GM10847 (cell line): ENCODE data around the gene DNMT3A.

Experiments
- POLR2A ChIP-seq: IDR thresholded peaks from 2 replicates; pipeline ENCODE4 v1.6.1; 2011; ENCODE audit not compliant: insufficient read length; ENCODE audit errors: extremely low read depth

The DNMT3A gene

DNA sequence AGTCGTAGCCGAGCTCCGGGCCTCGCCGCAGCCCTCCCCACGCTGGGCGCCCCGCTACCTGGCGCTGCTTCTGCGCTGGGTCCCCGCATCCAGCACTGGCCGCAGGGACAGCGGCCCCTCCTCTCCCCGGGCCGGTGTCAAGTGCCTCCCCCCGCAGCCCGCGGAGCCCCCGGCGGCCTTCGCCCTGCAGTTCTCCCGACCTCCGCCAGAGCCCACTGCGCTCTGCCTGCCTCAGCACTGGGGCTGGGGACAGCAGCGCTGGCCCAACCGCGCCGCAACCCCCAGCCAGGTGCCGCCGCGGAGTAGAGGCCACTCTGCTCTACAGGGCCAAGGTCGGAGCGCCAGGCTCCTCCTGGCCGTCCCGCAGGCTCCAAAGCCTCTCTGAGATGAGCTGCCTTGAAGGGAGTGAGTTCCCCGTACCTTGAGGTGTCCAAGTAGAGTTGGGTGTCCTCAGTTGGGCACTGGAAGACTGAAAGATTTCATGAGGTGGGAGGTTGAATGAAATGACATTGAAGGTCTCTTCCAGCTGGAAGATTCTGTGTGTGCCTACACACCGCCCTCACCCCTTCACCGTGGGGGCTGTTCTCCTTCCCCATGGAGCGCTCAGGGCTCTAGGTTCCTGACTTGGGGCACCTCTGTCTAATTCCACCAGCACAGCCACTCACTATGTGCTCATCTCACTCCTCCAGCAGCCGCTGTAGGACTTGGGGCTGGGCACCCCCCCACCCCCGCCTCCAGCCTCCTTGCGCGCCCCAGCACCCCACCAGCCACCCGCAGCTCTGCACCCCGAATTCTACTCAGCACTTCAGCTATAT, 854 bp upstream of the DNMT3A start:
- TF ChIP-seq POLR2A: no peak

DNA sequence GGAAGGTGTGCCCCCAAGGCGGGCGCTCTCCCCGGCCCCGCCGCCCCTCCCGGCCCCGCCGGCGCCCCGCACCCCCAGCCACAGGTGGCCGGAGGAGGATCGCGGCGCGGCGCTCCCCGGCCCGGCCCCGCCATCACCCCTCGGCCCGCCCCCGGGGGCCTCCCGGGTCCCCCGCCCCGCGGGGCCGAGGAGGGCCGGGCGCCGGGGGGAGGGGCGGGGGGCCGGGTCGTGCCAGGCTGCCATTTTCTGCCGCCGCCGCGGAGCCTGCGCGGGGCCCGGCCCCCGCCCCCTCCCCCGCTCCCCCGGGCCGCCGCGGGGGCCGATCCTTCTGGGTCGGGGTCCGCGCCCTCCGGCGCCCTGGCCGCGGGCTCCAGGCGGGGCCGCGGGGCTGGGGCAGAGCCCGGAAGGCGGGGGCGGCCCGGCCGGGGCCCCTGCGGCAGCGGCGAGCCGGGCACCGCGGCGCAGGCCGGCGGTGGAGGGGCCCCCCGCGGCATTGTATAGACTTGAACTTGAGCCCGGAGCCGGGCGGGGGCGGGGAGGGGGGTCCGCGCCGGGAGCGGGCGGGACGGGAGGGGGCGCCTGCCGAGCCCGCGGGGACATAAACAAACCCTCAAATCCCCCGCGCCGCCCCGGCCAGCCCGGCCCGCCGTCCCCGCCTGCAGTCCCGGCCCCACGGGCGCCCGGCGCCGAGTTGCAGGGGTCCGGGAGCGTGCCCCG, 556 bp downstream of the DNMT3A start:
- no peak for TF ChIP-seq POLR2A

DNA sequence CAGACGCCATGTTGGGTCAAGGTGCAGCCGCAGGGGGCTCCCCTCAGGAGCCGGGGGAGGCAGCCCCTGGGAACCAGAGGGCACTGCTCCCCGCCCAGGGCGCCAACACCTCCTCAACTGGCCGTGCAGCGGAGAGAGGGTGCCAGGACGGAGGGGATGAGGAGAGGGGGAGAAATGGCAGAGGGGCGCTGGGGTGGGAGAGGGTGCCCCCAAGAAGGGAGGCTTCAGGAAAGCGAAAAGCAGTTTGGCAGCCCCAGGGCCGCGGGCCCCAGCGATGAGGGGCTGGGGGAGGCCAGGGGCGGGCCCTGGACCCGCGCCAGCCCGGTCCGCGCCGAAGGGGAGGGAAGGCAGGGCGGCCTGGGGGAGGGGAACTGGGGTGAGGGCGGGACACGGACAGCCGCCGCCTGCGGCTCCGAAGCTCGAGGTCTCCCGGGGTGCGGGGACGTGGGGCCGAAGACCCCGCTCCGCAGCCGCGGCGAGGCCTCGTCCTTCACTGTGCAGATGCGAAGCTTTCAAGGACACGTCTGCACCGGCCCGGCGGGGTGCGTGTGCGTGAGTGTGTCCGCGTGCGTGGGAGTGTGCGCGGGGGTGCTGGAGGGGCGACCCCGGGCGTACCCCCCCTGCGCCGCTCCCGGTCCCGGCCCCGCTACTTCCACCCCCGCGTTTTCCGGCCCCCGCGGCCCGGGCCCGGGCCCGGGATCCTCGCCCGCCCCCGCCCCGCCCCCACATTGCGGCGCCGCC, 1.4 kb downstream of the DNMT3A start:
- TF ChIP-seq POLR2A: no peak

DNA sequence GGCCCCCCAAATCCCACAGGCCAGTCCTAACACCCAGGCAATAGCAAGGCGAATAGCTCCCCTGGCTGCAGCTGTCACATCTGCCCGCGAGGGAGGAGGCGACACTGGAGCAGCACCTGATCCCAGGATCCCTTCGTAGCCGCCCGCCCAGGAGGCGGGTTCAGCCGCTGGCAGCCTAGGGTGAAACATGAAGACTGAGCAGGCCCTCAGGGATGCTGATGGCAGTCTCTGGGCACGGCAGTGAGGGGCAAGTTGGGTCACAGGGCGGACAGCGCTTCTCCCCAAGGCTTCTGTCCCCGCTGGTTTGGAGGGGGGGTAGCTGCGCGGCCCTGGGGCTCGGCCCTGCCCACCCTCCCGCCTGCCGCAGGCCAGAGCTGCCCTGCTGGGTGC, 1.9 kb downstream of the DNMT3A start:
- no peak for TF ChIP-seq POLR2A

DNA sequence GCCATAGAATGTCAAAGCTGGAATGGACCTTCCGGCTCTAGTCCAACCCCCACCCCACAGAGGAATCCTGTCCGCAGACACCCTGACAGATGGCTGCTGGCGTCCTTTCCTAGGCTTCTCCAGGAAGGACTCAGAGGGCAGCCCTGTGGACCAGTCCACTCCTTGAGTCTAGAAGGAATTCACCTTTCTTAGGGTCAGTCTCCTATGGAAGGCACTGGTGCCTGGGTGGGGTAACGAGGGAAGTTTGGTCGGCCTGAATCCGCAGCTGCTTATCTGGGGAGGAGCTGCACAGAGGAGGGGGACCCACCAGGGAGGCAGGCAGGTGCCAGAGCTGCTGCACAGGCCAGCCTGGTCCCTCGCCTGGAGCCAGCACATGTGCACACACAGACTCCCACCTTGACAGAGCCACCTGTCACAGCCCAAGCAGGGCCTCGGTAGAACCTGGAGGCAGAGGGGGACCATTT, 2.5 kb downstream of the DNMT3A start:
- TF ChIP-seq POLR2A: no peak

DNA sequence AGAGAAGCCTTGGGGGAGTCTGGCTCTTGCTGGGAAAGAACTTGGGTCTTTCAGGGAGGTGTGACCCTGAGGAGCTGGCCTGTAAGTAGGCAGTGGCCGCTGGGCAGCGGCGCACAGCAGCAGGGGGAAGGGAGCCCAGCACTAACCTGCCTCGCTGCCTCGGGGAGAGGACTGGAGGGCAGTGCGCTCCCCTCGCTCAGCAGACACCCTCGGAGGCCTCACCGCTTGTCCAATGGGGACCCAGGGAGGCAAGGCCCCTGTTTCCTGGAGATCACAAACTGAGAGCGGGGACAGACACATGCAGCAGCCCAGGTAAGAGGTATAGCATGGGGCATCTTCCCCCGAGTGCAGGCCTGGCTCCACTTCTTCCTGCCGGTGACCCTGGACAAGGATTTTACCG, 3.3 kb downstream of the DNMT3A start:
- TF ChIP-seq POLR2A: no peak

DNA sequence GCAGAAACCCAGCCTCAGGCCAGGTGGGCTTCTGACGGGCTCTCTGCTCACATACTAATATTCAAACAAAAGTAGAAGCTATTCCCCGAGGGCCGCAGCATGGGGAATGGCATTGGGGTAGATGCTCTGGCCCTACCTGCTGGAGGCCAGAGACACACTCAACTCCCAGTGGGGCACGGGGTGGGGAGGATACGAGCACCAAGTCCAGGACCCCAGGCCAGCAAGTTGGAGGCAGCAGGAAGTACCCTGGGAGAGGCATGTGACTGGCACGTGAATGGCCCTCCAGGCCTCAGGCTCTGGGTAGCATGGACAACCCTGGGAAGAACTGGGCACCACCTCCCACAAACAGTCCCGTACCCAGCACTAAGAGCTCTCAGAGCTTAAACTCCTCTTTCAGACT, 3.8 kb downstream of the DNMT3A start:
- no peak for TF ChIP-seq POLR2A

DNA sequence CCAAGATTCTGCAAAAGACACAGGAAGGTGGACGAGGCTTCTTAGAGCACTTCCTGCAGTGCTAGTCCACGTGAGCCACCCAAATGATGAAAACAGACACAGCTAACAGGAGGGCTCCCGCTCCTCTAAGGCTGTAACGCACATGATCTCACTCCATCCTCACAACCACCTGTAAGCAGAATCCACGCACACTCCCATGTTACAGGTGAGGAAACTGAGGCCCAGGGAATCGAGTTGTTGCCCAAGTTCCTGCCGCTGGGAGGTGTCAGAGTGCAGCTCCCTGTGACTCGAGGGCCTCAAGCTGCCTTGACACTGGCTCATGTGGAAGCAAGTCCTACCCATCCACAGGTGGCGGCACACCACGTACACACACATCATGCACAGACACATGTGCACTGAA, 4.4 kb downstream of the DNMT3A start:
- no peak for TF ChIP-seq POLR2A

DNA sequence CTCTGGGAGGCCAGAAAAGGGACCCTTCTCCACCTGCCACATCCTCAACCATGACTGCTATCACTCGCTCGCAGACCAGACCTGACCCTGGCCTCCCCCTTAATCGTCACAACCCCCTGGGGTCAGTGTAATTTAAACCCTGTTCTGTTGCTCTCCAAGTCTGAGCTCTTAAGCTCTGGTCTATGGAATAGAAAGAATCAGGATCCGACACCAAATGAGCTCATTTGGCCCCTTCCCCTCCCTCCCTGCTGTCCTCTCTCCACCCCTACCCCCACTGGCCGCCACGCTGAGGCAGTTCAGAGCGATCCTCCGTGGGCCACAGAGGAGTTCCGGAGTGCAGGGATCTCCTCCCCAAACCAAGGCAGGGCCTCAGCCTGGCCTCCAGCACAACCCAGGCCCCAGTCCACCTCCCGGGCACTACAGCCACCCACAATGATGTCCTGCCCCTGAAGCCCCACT, 5.3 kb downstream of the DNMT3A start:
- no peak for TF ChIP-seq POLR2A

DNA sequence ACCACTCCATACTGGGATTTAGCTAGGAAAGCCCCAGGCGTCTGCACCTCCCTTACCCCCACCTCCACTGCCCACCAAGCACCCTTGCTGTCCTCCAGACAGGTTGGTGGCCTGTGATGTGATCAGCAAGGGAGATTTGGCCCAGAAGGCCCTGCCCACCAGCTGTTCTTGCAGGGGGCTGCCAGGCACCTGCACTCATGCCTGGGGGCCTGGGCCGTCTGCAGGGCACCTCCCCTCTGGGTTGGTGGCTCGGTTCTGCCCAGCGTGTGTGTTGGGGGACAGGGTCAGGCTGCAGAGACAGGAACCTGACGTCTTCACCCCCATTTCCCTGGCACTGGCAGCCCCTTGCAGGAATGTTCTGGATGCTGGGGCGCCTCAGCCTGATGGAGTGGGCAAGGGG, 5.8 kb downstream of the DNMT3A start:
- no peak for TF ChIP-seq POLR2A

DNA sequence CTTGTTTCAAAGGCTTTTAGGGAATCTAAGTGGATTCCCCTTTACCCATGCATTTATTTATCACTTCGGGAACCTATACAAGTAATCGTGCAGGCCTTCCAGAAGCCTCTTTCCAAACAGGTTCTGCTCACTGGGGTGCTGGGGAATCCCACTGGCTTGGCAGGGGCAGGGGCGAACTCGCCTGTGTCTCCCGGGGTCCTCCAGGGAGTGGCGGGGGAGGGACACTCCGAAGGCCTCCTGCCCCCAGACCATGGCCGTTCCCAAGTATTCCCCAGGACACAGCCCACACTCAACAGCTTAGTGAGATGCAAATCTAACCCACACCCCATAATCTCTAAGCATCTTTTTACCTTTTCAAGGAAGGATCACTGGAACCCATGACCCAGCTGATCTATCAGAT, 6.5 kb downstream of the DNMT3A start:
- no peak for TF ChIP-seq POLR2A

DNA sequence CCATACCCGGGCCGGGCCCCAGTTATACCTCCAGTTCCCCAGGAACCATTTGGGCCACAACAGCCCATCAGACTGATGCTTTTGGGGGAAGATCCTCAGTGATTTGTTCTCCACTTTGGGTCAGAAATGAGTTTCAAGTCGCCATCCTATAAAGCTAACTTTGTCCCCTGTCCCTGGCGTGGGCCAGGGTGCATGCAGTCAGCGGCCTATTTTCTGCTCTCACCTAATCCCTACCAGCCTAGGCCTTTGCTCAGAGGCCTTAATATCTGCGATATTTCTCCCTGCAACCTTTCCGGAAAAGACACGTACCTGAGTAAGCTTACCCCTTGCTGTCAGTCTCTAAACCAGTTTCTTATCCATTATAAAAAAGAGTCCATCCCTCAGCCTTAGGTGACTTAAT, 7.2 kb downstream of the DNMT3A start:
- no peak for TF ChIP-seq POLR2A

DNA sequence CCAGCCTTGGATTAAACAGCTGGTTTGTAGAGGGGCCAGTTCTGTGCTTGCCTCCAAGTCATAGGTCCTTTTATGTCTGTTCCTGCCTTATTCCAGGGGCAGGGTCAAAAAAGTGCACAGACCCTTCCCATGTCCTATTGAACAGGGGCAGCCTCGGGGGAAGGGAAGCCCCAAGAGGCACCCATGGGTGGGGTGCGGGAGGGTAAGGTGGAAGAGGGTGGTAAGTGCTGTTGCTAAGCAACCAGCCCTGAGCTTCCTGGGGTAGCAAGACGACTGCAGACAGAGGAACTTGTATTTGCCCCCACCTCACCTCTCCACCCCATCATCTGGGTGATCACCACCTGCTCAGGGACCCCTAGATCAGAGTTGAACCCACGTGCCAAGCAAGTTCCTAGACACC, 7.7 kb downstream of the DNMT3A start:
- no peak for TF ChIP-seq POLR2A

DNA sequence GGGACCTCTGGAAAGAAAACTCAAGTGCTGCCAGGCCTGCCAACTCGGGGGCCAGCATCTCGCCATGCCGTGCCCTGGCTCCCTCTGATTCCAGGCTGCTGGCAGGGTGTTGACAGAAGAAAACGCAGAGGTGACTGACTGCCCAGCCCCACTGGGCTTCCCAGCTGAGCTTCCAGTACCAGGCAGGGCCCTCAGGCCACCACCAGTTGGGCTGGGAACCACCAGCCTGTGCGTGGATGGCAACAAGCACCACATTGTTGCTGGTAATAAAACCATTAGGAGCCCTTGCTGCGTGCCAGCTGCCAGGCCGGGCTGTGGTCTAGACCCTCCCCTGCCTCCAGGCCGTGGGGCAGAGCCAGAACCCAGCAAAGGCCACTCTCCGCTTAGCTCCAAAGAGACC, 9.2 kb downstream of the DNMT3A start:
- no peak for TF ChIP-seq POLR2A

DNA sequence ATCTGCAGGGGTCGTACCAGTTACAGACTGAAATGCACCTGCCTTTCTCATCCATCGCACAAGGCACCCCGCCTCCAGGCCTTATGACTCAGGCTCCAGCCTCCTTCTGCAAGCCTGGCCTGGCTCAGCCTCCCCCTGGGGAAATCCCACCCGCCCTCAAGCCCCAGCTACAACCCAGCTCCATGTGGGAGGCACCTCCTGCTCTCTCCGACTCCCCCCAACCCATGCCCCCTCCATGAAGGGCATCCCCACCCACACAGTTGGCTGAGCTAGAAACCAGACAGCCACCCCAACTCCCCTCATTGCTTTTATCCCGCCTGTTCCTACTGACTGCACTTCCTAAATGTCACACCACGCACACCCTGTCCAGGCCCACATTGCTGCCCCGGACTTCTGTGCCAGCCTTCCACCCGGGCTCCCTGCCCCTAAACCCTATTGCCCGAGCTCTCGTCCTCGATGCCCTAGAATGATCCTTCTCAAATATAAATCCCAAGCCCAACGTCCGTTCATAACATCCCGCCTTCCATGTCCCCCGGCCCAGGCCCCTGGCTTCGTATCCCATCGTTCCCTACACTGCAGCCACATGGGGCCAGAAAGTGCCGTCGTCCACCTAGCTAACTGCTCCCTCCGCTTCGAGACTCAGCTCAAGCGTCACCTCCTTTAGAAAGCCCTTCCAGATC, 9.9 kb downstream of the DNMT3A start:
- TF ChIP-seq POLR2A: no peak
